HEK293T (cell line): ENCODE measurements around the gene OR56A1.

Source experiments
- CTCF ChIA-PET: fragments of 350-600 bp; formaldehyde crosslinking; extraction: SDS; loops from one replicate; lab custom pipeline; 2021; ENCODE audit warnings: antibody characterized with exemption, inconsistent platforms; lab: Yijun Ruan, JAX
- POLR2A ChIA-PET: fragments of 350-600 bp; formaldehyde crosslinking; extraction: SDS; loops from one replicate; lab custom pipeline; 2020; ENCODE audit warnings: antibody characterized with exemption, inconsistent platforms; lab: Yijun Ruan, JAX
- DNase-seq: peaks from one replicate; pipeline ENCODE4 v3.0.0; 2012; ENCODE audit warnings: mixed read lengths; ENCODE audit errors: extremely low spot score
- ARNT ChIP-seq: fragments of 450-650 bp; IDR thresholded peaks from 2 replicates; pipeline ENCODE4 v1.6.1; 2017; ENCODE audit warnings: mild to moderate bottlenecking
- BHLHE40 ChIP-seq: fragments of 450-650 bp; IDR thresholded peaks from 2 replicates; pipeline ENCODE4 v1.6.1; 2016; ENCODE audit warnings: mild to moderate bottlenecking, moderate library complexity, borderline replicate concordance
- CTBP1 ChIP-seq: fragments of 450-650 bp; IDR thresholded peaks from 2 replicates; pipeline ENCODE4 v1.6.1; 2016; ENCODE audit warnings: borderline replicate concordance
- ELF4 ChIP-seq: fragments of 450-650 bp; IDR thresholded peaks from 2 replicates; pipeline ENCODE4 v1.6.1; 2017; ENCODE audit warnings: antibody characterized with exemption
- FOXA1 ChIP-seq: fragments of 450-650 bp; IDR thresholded peaks from 2 replicates; pipeline ENCODE4 v1.6.1; 2016; ENCODE audit warnings: mild to moderate bottlenecking
- FOXK2 ChIP-seq: fragments of 450-650 bp; IDR thresholded peaks from 2 replicates; pipeline ENCODE4 v1.6.1; 2016; ENCODE audit warnings: mild to moderate bottlenecking
- FOXM1 ChIP-seq: fragments of 450-650 bp; IDR thresholded peaks from 2 replicates; pipeline ENCODE4 v1.6.1; 2017; ENCODE audit warnings: mild to moderate bottlenecking, borderline replicate concordance
- HDGF ChIP-seq: fragments of 450-650 bp; IDR thresholded peaks from 2 replicates; pipeline ENCODE4 v1.6.1; 2017; ENCODE audit warnings: antibody characterized with exemption, borderline replicate concordance
- L3MBTL2 ChIP-seq: fragments of 450-650 bp; conservative IDR thresholded peaks from 2 replicates; pipeline ENCODE4 v1.6.1; 2016; ENCODE audit warnings: mild to moderate bottlenecking
- LEF1 ChIP-seq: fragments of 450-650 bp; IDR thresholded peaks from 2 replicates; pipeline ENCODE4 v1.6.1; 2017; ENCODE audit warnings: mild to moderate bottlenecking, borderline replicate concordance
- NFRKB ChIP-seq: fragments of 450-650 bp; IDR thresholded peaks from 2 replicates; pipeline ENCODE4 v1.6.1; 2016; ENCODE audit warnings: mild to moderate bottlenecking, moderate library complexity
- SP1 ChIP-seq: fragments of 450-650 bp; IDR thresholded peaks from 2 replicates; pipeline ENCODE4 v1.6.1; 2017
- SUZ12 ChIP-seq: fragments of 450-650 bp; IDR thresholded peaks from 2 replicates; pipeline ENCODE4 v1.6.1; 2016; ENCODE audit warnings: mild to moderate bottlenecking
- TARDBP ChIP-seq: fragments of 450-650 bp; IDR thresholded peaks from 2 replicates; pipeline ENCODE4 v1.6.1; 2016
- ZNF384 ChIP-seq: fragments of 450-650 bp; IDR thresholded peaks from 2 replicates; pipeline ENCODE4 v1.6.1; 2016
- TF ChIP-seq, protein P1 (sequence below): fragments of 450-650 bp; IDR thresholded peaks from 2 replicates; pipeline ENCODE4 v1.6.1; 2016

The OR56A1 gene

DNA sequence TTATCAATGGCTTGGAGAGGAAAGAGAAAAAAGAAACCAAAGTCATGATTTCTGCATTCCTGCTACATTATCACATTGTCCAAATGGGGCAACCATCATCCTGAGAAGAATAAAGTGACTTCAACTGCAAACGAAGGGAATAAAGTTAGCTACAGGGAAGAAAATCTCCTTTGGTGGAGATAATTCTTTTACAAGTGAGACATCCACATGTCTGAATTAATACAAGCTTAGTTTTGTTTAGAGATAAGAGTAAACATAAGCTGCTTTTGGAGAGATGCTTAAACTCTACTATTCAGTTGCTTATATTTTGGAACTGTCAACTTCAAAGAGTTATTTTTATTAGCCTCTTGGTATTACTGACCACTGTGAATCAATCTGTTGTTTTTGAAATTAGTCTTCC is 43.7 kb downstream of the OR56A1 start, which contains the start of gene OR52L1:
Gene OR52L1 (minus strand): TSS at position 101 of the 400 bp plus-strand sequence. CDS start 55 bp downstream, at position 46.
- TF ChIP-seq FOXA1 (no peak), ZNF384 (no peak), CTBP1 (no peak), SP1 (no peak), ARNT (no peak), L3MBTL2 (no peak), NFRKB (no peak), BHLHE40 (no peak)
- TF ChIP-seq, protein P1, sequence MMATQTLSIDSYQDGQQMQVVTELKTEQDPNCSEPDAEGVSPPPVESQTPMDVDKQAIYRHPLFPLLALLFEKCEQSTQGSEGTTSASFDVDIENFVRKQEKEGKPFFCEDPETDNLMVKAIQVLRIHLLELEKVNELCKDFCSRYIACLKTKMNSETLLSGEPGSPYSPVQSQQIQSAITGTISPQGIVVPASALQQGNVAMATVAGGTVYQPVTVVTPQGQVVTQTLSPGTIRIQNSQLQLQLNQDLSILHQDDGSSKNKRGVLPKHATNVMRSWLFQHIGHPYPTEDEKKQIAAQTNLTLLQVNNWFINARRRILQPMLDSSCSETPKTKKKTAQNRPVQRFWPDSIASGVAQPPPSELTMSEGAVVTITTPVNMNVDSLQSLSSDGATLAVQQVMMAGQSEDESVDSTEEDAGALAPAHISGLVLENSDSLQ = no peak
- POLR2A ChIA-PET = no interaction called here
- no peak for DNase-seq
- CTCF ChIA-PET = no interaction called here

DNA sequence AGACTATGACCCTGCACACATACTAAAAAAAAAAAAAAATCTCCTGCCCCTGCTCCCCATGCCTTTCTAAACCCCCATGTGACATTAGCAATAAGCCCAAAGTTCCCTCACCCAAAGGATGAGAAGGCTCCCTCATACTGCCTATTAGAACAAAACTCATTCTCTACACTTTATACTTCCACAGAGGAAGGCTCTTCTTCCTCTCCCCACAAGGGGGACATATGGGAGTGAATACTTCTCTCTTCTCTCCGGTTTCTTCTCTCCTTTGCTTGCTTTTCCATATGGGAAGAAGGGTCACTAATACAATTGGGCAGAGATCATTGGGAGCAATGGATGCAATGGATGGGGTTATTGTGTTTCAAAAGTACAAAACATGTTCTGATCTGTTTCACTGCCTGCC is 47.1 kb downstream of the OR56A1 start:
- TF ChIP-seq L3MBTL2 (no peak), FOXA1 (no peak), BHLHE40 (no peak), ZNF384 (no peak), FOXK2 (no peak), HDGF (no peak), SP1 (no peak), ARNT (no peak), TARDBP (no peak), FOXM1 (no peak), ELF4 (no peak), CTBP1 (no peak), LEF1 (no peak), SUZ12 (no peak), NFRKB (no peak)
- TF ChIP-seq, protein P1 = no peak
- no peak for DNase-seq
- ChIA-PET CTCF (no interaction called here), POLR2A (no interaction called here)

GRCh38 chr11:5973530-5973929 is 57.0 kb downstream of the OR56A1 start:
- no peak for DNase-seq
- no peak for TF ChIP-seq HDGF
- TF ChIP-seq L3MBTL2 = no peak
- no peak for TF ChIP-seq BHLHE40
- TF ChIP-seq ZNF384 = no peak
- no peak for TF ChIP-seq FOXK2
- TF ChIP-seq FOXM1 = no peak
- no peak for TF ChIP-seq FOXA1
- TF ChIP-seq NFRKB = no peak
- TF ChIP-seq CTBP1 = no peak
- no peak for TF ChIP-seq LEF1
- TF ChIP-seq SP1 = no peak
- ChIA-PET POLR2A (no interaction called here), CTCF (no interaction called here)
